Brain microvascular endothelial cell (primary cell): Measurements from ENCODE around the gene VPS36.
A peak's percentile ranks its signal among the peaks of the same experiment; 100 is the strongest.
"Not testable (repeated sequence)": the region's sequence is repeated elsewhere in the genome, so short reads cannot be mapped to it uniquely, and the experiment has no call there.

ENCODE experiments used
- DNase-seq: peaks from one replicate; pipeline ENCODE4 v3.0.0-alpha.2; 2020
- H3K27ac ChIP-seq: fragments of 250-450 bp; sonication (Bioruptor Pico); 2 replicates; pipeline ENCODE4 v1.5.1; 2020; ENCODE audit warnings: mild to moderate bottlenecking, moderate library complexity
- H3K27me3 ChIP-seq: fragments of 250-450 bp; sonication (Bioruptor Pico); replicated peaks from 2 replicates; pipeline ENCODE4 v1.5.1; 2020; ENCODE audit warnings: mild to moderate bottlenecking
- H3K36me3 ChIP-seq: fragments of 250-450 bp; sonication (Bioruptor Pico); replicated peaks from 2 replicates; pipeline ENCODE4 v1.5.1; 2020; ENCODE audit warnings: mild to moderate bottlenecking
- H3K4me3 ChIP-seq: 2 replicates; pipeline ENCODE4 v1.5.1; 2011; ENCODE audit warnings: low read depth, mild to moderate bottlenecking, control low read depth, low read length, moderate library complexity
- in situ Hi-C: cut with HindIII; loops from 2 replicates; pipeline ENCODE4 v1.10.0; 2017; ENCODE audit warnings: low sequenced_read_pairs, low pct_ligation_motif_present
- TF ChIP-seq, protein P1 (sequence below): IDR thresholded peaks from 2 replicates; pipeline ENCODE4 v1.5.1; 2011; ENCODE audit warnings: low read depth, mild to moderate bottlenecking, moderate library complexity, low read length, control low read depth, inconsistent platforms; ENCODE audit errors: missing control alignments

The VPS36 gene

DNA sequence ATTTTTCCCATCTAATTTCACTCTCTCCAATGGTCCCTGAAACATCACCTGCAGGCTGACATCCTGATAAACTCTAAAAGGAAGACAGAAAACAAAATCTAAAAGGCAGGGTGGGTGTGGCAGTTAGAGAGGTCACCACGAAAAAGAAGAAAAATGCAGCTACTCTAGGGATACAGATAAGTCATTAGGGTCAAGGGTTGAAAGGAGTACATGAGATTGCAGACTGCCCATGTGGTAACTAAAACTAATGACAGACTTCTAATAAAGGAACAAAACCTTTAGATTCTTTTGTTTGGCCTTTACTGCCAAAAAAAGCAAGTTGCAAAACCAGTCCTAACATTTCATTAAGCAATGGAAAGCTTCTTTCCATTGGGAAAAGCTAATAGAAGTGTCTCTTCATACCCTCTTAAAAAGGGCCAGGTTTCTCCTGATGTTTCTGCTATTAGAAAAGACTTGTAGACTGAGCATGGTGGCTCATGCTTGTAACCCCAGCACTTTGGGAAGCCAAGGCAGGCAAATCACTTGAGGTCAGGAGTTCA is 75.5 kb downstream of the VPS36 start:
- TF ChIP-seq, protein P1, sequence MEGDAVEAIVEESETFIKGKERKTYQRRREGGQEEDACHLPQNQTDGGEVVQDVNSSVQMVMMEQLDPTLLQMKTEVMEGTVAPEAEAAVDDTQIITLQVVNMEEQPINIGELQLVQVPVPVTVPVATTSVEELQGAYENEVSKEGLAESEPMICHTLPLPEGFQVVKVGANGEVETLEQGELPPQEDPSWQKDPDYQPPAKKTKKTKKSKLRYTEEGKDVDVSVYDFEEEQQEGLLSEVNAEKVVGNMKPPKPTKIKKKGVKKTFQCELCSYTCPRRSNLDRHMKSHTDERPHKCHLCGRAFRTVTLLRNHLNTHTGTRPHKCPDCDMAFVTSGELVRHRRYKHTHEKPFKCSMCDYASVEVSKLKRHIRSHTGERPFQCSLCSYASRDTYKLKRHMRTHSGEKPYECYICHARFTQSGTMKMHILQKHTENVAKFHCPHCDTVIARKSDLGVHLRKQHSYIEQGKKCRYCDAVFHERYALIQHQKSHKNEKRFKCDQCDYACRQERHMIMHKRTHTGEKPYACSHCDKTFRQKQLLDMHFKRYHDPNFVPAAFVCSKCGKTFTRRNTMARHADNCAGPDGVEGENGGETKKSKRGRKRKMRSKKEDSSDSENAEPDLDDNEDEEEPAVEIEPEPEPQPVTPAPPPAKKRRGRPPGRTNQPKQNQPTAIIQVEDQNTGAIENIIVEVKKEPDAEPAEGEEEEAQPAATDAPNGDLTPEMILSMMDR, result no peak
- Histone ChIP-seq H3K27ac (no peak overlapping the region), H3K36me3 (no peaks in the 10 kb centered on the region), H3K4me3 (no peak overlapping the region), H3K27me3 (no peaks in the 10 kb centered on the region)
- in situ Hi-C loops, result no loop called here
- no peak for DNase-seq

- in situ Hi-C loops, result no loop called here
- Histone ChIP-seq H3K27ac (no peak overlapping the region), H3K27me3 (no peaks in the 10 kb centered on the region), H3K36me3 (no peaks in the 10 kb centered on the region), H3K4me3 (no peak overlapping the region)
- TF ChIP-seq, protein P1, result no peak
- DNase-seq, result no peak
Observed at GRCh38 chr13:52374389-52374788, 76.0 kb downstream of the VPS36 start.

GRCh38 chr13:52373277-52373676 is 77.2 kb downstream of the VPS36 start:
- H3K4me3 ChIP-seq, in situ Hi-C loops, DNase-seq, H3K36me3 ChIP-seq, H3K27ac ChIP-seq, H3K27me3 ChIP-seq: not testable (repeated sequence)

GRCh38 chr13:52371736-52372247 is 78.6 kb downstream of the VPS36 start:
- TF ChIP-seq, protein P1, result no peak
- no peaks in the 10 kb centered on the region for H3K36me3 ChIP-seq
- no peaks in the 10 kb centered on the region for H3K27me3 ChIP-seq
- DNase-seq, result peak; percentile 33
- in situ Hi-C loops, result no loop called here
- no peak overlapping the region for H3K4me3 ChIP-seq
- no peak overlapping the region for H3K27ac ChIP-seq

- TF ChIP-seq, protein P1, result no peak
- no peak overlapping the region for H3K4me3 ChIP-seq
Observed at GRCh38 chr13:52366291-52366690, 84.1 kb downstream of the VPS36 start.

More at GRCh38 chr13:52366291-52366690, 84.1 kb downstream of the VPS36 start:
- in situ Hi-C loops, result no loop called here
- no peak for DNase-seq
- H3K27me3 ChIP-seq, result no peaks in the 10 kb centered on the region
- H3K27ac ChIP-seq, result no peak overlapping the region
- no peaks in the 10 kb centered on the region for H3K36me3 ChIP-seq
